GM10266 (cell line): ENCODE results near the gene DLX1.

Source experiments
- DNase-seq: peaks from one replicate; pipeline ENCODE4 v3.0.0; 2012; ENCODE audit errors: extremely low spot score
- TF ChIP-seq, protein P1 (sequence below): IDR thresholded peaks from 2 replicates; pipeline ENCODE4 v1.5.1; 2012; ENCODE audit warnings: mild to moderate bottlenecking, low read depth; ENCODE audit not compliant: control insufficient read depth, insufficient read depth; ENCODE audit errors: missing control alignments

Gene DLX1

DNA sequence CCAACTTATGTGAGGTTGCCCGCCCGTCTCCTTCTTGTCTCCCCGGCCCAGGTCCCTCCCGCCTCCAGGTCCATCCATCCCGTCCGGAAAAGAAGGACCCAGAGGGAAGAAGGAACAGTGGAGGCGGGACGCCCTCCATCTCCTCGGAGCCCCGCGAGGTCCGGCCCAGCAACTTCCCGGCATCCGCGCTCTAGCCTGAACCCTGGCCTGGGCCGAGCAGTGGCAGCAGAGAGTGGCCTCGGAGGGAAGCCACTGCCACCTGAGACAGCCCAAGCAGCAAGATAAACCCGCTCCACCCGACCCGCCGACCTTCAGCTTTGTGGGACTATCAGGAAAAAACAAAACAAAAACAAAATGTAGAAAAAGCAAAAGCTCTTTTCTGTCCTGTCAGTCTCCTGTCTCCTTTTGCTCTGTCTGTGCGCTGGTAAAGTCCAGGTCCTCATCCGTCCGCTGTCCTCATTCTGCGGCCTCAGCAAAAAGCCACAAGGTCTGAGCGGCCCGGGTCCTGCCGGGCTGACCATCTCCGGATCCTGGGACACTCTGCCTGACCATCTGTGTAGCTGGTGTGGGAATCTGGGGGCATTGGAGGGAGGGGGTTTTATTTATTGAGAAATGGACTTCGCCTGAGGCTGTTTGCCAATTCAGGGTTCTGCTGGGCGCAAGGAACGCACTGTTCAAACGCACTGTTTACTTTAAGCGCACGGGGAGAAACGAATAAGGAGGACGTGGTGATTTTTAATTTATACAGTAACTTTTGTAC, 3.1 kb downstream of the DLX1 start:
- peak; percentile 22 for DNase-seq
- TF ChIP-seq, protein P1, sequence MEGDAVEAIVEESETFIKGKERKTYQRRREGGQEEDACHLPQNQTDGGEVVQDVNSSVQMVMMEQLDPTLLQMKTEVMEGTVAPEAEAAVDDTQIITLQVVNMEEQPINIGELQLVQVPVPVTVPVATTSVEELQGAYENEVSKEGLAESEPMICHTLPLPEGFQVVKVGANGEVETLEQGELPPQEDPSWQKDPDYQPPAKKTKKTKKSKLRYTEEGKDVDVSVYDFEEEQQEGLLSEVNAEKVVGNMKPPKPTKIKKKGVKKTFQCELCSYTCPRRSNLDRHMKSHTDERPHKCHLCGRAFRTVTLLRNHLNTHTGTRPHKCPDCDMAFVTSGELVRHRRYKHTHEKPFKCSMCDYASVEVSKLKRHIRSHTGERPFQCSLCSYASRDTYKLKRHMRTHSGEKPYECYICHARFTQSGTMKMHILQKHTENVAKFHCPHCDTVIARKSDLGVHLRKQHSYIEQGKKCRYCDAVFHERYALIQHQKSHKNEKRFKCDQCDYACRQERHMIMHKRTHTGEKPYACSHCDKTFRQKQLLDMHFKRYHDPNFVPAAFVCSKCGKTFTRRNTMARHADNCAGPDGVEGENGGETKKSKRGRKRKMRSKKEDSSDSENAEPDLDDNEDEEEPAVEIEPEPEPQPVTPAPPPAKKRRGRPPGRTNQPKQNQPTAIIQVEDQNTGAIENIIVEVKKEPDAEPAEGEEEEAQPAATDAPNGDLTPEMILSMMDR: no peak

DNA sequence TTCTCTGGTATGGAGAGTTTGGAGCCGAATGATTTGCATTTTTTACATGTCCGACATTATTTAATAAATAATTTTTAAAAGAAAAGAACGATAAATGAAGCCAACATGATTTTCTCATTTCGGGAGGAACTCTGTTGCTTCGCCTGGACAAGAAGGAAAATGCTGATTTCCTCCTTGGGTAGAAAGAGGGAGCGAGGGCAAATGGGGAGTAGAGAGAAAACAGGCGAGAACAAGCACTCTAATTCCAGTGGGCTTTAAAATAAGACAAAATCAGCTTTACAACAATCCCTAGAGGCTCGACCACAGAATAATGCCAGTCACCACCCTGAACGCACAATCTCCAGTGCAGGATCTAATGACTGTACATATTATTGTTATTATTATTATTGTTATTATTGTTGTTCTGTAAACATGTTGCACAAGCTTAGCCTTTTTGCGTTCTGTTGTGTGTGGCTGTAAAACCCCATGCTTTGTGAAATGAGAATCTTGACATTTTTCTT, 3.7 kb downstream of the DLX1 start:
- no peak for DNase-seq
- TF ChIP-seq, protein P1: no peak

DNA sequence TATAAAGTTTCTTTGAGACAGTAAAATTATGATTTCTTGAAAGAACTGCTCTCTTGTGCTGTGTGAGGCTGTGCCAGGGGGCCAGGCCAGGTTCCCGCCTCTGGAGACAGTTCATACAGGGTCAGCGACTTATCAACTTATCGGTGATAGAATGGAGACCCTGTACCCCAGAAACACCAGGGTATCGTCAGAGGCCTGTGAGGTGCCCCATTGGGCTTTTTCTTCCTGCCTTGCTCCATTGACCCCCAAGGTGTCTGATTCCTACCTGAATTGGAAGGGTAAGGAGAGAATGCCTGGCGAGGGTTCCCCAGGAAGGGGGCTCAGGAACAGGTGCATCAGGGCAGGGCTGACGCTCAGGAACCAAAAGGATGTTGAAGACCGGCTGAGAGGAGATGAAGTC, 4.3 kb downstream of the DLX1 start:
- DNase-seq: peak; percentile 19
- TF ChIP-seq, protein P1: no peak

DNA sequence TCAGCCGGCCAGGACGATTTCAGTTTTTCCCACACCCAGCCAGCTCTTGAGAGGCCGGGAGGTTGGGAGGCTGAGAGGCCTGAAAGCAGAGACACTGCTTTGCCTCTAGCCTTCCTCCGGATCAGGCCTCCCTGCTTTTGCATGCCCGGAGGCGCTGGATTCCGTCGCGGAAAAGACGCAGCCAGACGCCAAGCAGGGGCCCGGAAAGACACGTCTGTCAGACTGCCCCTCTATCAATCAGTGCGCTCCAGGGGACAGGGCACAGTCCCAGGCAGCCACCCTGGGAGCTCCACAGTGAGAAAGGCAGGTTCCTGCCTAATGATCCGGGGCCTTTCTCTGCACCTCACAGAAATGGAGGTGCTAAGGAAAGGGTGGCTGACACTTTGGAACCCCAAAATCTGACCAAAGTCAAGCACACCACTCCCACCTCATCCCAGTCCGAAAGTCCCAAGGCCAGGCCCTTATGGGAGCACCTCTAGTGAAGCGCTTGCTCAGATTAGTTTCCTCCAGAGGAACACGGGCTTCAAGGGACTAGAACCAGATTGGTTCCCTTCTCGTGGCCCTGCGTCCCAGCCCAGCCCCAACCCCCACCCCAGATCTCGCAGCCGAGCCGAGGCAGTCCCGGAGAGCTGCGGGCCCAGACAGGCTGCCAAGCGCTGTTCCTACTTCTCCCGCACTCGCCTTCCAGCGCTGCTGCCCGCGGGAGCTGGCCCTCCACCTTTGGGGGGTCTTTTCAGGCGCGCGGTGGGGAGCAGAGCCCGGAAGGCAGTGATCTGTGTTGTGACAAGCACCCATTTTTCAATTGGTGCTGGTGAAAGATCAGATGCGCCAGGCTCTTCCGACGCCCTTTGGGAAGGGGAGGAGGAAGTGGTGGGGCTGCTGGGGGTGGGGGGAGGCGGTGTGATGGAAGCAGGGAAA, 5.0 kb downstream of the DLX1 start:
- peak; percentile 18 for DNase-seq
- TF ChIP-seq, protein P1: no peak

DNA sequence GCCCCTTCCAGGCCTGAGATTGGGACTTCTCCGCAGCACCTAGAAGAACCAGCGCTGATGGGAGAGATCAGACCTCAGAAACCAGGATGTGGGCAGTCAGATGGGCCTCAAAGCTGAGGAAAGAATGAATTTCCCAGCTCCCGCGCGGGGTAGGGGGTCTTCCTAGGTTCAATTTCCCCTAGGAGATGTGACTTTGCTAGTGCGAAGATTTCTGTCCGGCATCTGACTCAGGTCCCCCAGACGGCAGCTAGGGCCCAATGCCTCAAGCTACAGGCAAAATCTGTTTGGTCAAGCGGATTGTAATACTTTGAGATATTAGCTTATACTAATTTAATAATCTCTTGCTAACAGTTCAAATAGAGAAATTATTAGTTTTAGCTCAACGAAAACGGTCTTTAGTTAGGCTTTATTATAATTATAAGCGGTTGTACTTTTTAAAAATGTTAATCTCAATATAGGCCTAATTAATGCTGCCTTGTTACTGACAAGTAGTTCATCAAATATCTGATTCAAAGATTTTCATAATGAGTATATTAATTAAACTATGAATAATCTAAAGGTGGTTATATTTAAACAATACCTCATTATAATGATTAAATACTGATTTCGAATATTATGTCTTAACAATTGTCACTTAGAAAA, 5.8 kb downstream of the DLX1 start:
- peak; percentile 24 for DNase-seq
- TF ChIP-seq, protein P1: no peak

DNA sequence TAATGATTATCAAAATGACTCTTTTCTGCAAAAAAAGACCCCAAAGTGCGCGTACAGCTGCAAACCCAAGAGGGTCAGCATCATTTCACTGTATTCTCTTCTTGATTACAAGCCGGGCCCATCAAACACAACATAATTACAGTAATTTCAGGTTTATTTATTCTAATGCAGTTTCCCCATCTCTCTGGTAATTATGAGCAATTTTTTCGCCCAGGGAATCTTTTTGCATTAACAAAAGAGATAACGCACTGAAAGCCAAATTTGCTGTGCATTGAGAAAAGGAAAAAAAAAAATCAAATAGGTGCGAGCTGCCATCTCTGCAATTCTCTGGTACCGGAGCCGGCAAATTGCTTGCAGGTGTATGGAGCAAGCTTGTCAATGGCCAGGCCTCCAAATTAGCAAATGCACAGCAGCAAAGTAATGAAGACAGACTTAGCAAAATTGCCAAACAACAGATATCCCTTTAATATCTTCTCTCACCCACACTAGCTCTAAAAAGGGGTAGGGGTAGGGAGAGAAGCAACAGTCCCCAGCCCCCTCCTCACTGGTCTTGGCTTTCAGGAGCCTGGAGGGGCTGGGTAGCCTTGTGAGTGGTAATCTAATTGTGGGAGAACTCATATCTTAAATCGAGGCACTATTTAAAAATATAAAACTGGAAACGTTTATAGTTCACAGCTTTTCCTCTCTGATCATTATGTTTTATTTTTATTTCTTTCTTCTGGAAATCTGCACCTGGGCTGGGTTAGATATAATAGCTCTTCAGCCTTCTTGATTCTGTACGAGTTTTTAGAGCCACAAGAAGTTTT, 6.7 kb downstream of the DLX1 start:
- TF ChIP-seq, protein P1: no peak
- no peak for DNase-seq
